Measurements from ENCODE around the gene DUS1L.

The DUS1L gene

GRCh38 chr17:82055023-82055964, 10.3 kb downstream of the DUS1L start:
- DNase-seq = no peak

- DNase-seq = no peak
Measured at GRCh38 chr17:82054351-82055022, 11.1 kb downstream of the DUS1L start.

- DNase-seq = no peak
Measured at GRCh38 chr17:82053556-82054263, 11.9 kb downstream of the DUS1L start.

GRCh38 chr17:82053130-82053529, 12.5 kb downstream of the DUS1L start:
- no peak for DNase-seq

- DNase-seq = no peak
Measured at GRCh38 chr17:82052638-82053059, 13.0 kb downstream of the DUS1L start.

- DNase-seq = no peak
Measured at GRCh38 chr17:82051776-82052637, 13.6 kb downstream of the DUS1L start, which contains the start of the genes GPS1 and RFNG. TSS of gene GPS1 (plus strand) at chr17:82051898. CDS start at chr17:82051932, 34 bp downstream. TSS of gene RFNG (minus strand) at chr17:82051811. CDS start at chr17:82051766, 45 bp downstream.

- no peak for DNase-seq
Measured at GRCh38 chr17:82050761-82051641, 14.6 kb downstream of the DUS1L start.

- no peak for DNase-seq
Measured at GRCh38 chr17:82050152-82050760, 15.3 kb downstream of the DUS1L start.

- no peak for DNase-seq
Measured at GRCh38 chr17:82049521-82049971, 16.1 kb downstream of the DUS1L start.

GRCh38 chr17:82049106-82049505, 16.5 kb downstream of the DUS1L start:
- no peak for DNase-seq

GRCh38 chr17:82048571-82048971, 17.0 kb downstream of the DUS1L start:
- DNase-seq = no peak

- DNase-seq = no peak
Measured at GRCh38 chr17:82047914-82048570, 17.6 kb downstream of the DUS1L start.

- no peak for DNase-seq
Measured at GRCh38 chr17:82047379-82047778, 18.2 kb downstream of the DUS1L start.

- DNase-seq = no peak
Measured at GRCh38 chr17:82046903-82047302, 18.7 kb downstream of the DUS1L start.

GRCh38 chr17:82045936-82046484, 19.6 kb downstream of the DUS1L start:
- DNase-seq = no peak

GRCh38 chr17:82043507-82043906, 22.1 kb downstream of the DUS1L start:
- no peak for DNase-seq

GRCh38 chr17:82042649-82043048, 23.0 kb downstream of the DUS1L start:
- DNase-seq = no peak

- no peak for DNase-seq
Measured at GRCh38 chr17:82041144-82041814, 24.3 kb downstream of the DUS1L start.

- no peak for DNase-seq
Measured at GRCh38 chr17:82039695-82040299, 25.8 kb downstream of the DUS1L start.

Data from SIG-M5 (cell line).